ENCODE results near the gene TMEM252.

GRCh38 chr9:68523367-68523936 lies 17.2 kb downstream of the TMEM252 start:
- no peak for TF ChIP-seq CTCF (IDR thresholded peaks at IDR 0.05)
- TF ChIP-seq, protein P1, sequence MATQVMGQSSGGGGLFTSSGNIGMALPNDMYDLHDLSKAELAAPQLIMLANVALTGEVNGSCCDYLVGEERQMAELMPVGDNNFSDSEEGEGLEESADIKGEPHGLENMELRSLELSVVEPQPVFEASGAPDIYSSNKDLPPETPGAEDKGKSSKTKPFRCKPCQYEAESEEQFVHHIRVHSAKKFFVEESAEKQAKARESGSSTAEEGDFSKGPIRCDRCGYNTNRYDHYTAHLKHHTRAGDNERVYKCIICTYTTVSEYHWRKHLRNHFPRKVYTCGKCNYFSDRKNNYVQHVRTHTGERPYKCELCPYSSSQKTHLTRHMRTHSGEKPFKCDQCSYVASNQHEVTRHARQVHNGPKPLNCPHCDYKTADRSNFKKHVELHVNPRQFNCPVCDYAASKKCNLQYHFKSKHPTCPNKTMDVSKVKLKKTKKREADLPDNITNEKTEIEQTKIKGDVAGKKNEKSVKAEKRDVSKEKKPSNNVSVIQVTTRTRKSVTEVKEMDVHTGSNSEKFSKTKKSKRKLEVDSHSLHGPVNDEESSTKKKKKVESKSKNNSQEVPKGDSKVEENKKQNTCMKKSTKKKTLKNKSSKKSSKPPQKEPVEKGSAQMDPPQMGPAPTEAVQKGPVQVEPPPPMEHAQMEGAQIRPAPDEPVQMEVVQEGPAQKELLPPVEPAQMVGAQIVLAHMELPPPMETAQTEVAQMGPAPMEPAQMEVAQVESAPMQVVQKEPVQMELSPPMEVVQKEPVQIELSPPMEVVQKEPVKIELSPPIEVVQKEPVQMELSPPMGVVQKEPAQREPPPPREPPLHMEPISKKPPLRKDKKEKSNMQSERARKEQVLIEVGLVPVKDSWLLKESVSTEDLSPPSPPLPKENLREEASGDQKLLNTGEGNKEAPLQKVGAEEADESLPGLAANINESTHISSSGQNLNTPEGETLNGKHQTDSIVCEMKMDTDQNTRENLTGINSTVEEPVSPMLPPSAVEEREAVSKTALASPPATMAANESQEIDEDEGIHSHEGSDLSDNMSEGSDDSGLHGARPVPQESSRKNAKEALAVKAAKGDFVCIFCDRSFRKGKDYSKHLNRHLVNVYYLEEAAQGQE (IDR thresholded peaks at IDR 0.05; ENCODE audit: low read depth, low read length): no peak
- no peak for TF ChIP-seq EZH2phosphoT487 (IDR thresholded peaks at IDR 0.05; ENCODE audit: borderline replicate concordance, low read depth)
- TF ChIP-seq NFIC (IDR thresholded peaks at IDR 0.05; ENCODE audit: borderline replicate concordance): no peak
- TF ChIP-seq TAF1 (IDR thresholded peaks at IDR 0.05; ENCODE audit: borderline replicate concordance, low read depth, low read length): no peak
- no peak for TF ChIP-seq FOXJ3 (CRISPR knock-in tag; IDR thresholded peaks at IDR 0.05)
- no peak for TF ChIP-seq POLR2AphosphoS5 (IDR thresholded peaks at IDR 0.05; ENCODE audit: low read depth, low read length)
- no peak for TF ChIP-seq MAX (IDR thresholded peaks at IDR 0.05; ENCODE audit: low read depth)
- TF ChIP-seq, protein P2, sequence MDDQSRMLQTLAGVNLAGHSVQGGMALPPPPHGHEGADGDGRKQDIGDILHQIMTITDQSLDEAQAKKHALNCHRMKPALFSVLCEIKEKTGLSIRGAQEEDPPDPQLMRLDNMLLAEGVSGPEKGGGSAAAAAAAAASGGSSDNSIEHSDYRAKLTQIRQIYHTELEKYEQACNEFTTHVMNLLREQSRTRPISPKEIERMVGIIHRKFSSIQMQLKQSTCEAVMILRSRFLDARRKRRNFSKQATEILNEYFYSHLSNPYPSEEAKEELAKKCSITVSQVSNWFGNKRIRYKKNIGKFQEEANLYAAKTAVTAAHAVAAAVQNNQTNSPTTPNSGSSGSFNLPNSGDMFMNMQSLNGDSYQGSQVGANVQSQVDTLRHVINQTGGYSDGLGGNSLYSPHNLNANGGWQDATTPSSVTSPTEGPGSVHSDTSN (IDR thresholded peaks at IDR 0.05): no peak
- no peak for TF ChIP-seq SIN3A (IDR thresholded peaks at IDR 0.05; ENCODE audit: borderline replicate concordance, low read depth, low read length)
- no peak for TF ChIP-seq EP300 (IDR thresholded peaks at IDR 0.05; ENCODE audit: borderline replicate concordance in 1 of 2, low read depth in 1 of 2, low read length in 1 of 2)
- no peak for TF ChIP-seq YY1 (IDR thresholded peaks at IDR 0.05; ENCODE audit: low read depth)
- TF ChIP-seq GATA2 (CRISPR knock-in tag; IDR thresholded peaks at IDR 0.05): no peak

Measured in SK-N-SH (cell line).